Adrenal gland (tissue), 5 donors: ENCODE data around the gene FBXO46.

Experiments
- CTCF ChIP-seq, 6 experiments: fragments of 450-650 bp in 4 of 6; fragments of 200-600 bp in 2 of 6; sonication (generic) in 1 of 6; IDR thresholded peaks; 1 replicate in 5 of 6; 2 replicates in 1 of 6; pipeline versions ENCODE4 v1.5.1 to v1.8.0; 2016 to 2021; ENCODE audit warnings: antibody characterized with exemption in 6 of 6, mild to moderate bottlenecking in 2 of 6, moderate library complexity in 1 of 6
- POLR2A ChIP-seq, 2 donors: fragments of 450-650 bp; IDR thresholded peaks; one replicate each; pipeline ENCODE4 v1.6.1; 2017; ENCODE audit warnings: antibody characterized with exemption in 2 of 2, mild to moderate bottlenecking in 2 of 2, moderate library complexity in 1 of 2
- donor health status: DM: no; HTN: no; CAD: no.

GRCh38 chr19:45770192-45771101, 39.8 kb upstream of the FBXO46 start:
- peak; percentile 83 to 97 (median 92) for TF ChIP-seq CTCF (IDR thresholded peaks at IDR 0.05)
- peak; percentile 51 to 70 for TF ChIP-seq POLR2A (IDR thresholded peaks at IDR 0.05)
